CD4-positive, alpha-beta T cell treated with Interleukin-10 for 1 hour (primary cell): Measurements from ENCODE around the gene TEX2.
"Not testable (repeated sequence)": the region's sequence is repeated elsewhere in the genome, so short reads cannot be mapped to it uniquely, and the experiment has no call there.

Experiments
- DNase-seq: peaks from one replicate; pipeline ENCODE4 v3.0.0-alpha.2; 2020

Gene TEX2

GRCh38 chr17:64232466-64233262 is 30.4 kb downstream of the TEX2 start:
- DNase-seq, result no peak

GRCh38 chr17:64231567-64232141 is 31.4 kb downstream of the TEX2 start:
- DNase-seq, result no peak

GRCh38 chr17:64230791-64231408 is 32.2 kb downstream of the TEX2 start:
- DNase-seq, result no peak

- no peak for DNase-seq
These were observed 33.0 kb downstream of the TEX2 start for GRCh38 chr17:64229815-64230728.

GRCh38 chr17:64226132-64226531 is 36.9 kb downstream of the TEX2 start:
- no peak for DNase-seq

GRCh38 chr17:64225410-64225809 is 37.6 kb downstream of the TEX2 start:
- DNase-seq, result no peak

GRCh38 chr17:64223931-64224629 is 39.0 kb downstream of the TEX2 start:
- no peak for DNase-seq

GRCh38 chr17:64223283-64223682 is 39.8 kb downstream of the TEX2 start:
- DNase-seq, result no peak

GRCh38 chr17:64221679-64222078 is 41.4 kb downstream of the TEX2 start:
- no peak for DNase-seq

- not testable (repeated sequence) for DNase-seq
These were observed 42.5 kb downstream of the TEX2 start for GRCh38 chr17:64220604-64221003.

GRCh38 chr17:64219571-64219970 is 43.5 kb downstream of the TEX2 start:
- DNase-seq, result no peak

- DNase-seq, result no peak
These were observed 45.0 kb downstream of the TEX2 start for GRCh38 chr17:64218066-64218465.

GRCh38 chr17:64217249-64217691 is 45.8 kb downstream of the TEX2 start:
- DNase-seq, result no peak

GRCh38 chr17:64216338-64217248 is 46.5 kb downstream of the TEX2 start:
- no peak for DNase-seq

- DNase-seq, result no peak
These were observed 47.1 kb downstream of the TEX2 start for GRCh38 chr17:64216000-64216337.

GRCh38 chr17:64214950-64215349 is 48.1 kb downstream of the TEX2 start:
- DNase-seq, result no peak

GRCh38 chr17:64213995-64214811 is 48.9 kb downstream of the TEX2 start:
- no peak for DNase-seq

- no peak for DNase-seq
These were observed 50.9 kb downstream of the TEX2 start for GRCh38 chr17:64212122-64212521.

GRCh38 chr17:64209983-64210382 is 53.1 kb downstream of the TEX2 start:
- no peak for DNase-seq

GRCh38 chr17:64209356-64209941 is 53.6 kb downstream of the TEX2 start:
- DNase-seq, result no peak
